ENCODE results near the gene CFAP161.

Gene CFAP161, protein sequence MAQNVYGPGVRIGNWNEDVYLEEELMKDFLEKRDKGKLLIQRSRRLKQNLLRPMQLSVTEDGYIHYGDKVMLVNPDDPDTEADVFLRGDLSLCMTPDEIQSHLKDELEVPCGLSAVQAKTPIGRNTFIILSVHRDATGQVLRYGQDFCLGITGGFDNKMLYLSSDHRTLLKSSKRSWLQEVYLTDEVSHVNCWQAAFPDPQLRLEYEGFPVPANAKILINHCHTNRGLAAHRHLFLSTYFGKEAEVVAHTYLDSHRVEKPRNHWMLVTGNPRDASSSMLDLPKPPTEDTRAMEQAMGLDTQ
- total RNA-seq: 0 to 0.48 reads per million in 2 experiments

DNA sequence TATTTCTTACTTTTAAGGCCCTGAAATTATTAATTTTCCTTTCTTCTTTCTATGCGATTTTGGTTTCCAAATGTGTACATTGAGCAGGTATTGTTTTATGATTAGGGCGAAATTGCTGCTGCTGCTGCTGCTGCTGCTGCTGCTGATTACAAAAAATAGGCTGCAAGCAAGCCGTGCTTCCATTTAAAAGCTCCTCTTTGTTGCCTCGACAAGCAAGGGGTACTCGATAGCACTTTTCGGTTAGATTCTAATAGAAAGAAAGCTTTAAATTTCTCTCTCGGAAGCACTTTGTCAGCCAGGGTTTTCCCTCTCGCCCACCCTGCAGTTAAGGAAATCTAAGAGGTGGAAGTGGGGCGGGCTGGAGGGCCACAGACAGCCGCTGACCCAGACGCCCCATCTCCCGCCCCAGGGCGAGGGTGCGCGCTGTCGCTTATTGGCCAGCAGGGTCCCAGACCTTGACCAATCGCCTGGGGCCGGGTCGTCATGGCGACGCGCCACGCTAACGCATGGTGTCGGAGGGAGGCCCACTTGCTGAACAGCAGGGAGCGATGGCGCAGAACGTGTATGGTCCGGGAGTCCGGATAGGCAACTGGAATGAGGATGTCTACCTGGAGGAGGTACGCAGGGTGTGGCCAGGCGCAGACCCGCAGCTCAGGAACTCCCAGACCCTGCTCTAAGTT lies at the start of gene CFAP161:
Gene CFAP161 (plus strand): TSS at position 489 of the 680 bp plus-strand sequence. CDS start 60 bp downstream, at position 549.
- DNase-seq (ENCODE audit: low read depth): no peak

DNA sequence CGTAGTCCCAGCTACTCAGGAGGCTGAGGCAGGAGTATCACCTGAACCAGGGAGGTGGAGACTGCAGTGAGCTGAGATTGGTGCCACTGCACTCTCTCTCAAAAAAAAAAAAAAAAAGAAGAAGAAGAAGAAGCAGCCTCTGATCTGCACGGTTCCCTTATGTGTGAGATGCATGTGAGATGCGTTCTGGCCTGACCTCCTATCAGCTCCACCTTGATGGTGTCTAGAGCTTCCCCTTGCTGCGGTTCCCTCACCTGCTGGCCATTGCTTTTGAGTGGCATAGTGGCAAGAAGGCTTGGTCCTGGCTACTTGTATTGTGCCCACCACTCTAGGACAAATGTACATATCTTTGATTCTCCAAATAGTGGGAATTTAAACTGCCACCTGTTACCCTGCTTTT lies 49.4 kb upstream of the CFAP161 start:
- DNase-seq (ENCODE audit: low read depth): no peak

DNA sequence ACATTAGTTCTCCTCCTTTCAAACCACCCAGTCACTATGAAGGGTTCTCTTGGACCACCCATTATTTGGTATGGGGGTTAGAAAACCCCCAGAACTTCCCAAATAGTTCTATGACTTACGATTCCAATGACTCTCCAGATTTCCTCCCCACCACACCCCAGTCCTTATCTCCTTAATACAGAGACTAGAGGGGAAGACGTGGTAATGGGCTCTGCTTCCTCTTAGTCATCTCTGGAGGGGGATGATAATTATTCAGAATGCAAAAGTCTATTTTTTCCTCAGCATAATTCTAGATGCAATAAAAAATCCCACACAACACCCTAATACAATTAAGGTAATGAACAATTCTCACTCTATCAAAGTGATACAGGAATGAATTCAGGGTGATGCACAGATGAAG lies 48.9 kb upstream of the CFAP161 start:
- no peak for DNase-seq (ENCODE audit: low read depth)

DNA sequence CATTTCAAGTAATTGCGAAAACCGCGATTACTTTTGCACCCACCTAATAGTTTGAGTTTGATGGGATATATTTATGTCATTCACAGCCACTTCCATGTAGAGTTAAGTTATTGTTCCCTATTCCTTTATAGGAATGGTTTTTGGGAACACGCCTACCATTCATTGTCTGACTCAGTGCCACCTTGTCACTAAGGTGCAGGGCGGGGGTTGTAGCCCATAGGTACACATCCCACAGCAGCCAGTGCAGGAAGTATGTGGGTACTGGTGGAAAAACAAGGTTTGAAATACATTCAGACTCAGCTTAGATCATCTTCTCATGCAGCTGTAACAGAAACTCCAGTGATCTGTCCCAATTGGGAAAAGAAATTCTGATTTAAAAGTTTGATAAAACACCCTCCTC lies 48.2 kb upstream of the CFAP161 start:
- no peak for DNase-seq (ENCODE audit: low read depth)

DNA sequence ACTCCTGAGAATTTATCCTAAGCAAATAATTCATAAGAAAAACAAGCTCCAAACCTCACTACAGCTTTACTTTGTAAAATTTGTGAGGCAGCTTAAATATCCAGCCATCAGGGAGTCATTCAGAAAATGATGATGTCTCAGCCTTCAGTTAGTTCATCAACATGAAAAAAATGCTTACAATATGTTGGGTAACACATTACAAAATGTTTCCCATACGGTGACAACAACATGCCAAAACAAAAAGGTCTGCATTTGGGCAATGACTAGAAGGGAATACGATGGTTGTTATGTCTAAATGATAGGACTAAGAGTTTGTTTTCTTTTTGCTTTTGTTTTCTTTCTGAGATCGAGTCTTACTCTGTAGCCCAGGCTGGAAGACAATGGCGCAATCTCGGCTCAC lies 47.0 kb upstream of the CFAP161 start:
- no peak for DNase-seq (ENCODE audit: low read depth)

DNA sequence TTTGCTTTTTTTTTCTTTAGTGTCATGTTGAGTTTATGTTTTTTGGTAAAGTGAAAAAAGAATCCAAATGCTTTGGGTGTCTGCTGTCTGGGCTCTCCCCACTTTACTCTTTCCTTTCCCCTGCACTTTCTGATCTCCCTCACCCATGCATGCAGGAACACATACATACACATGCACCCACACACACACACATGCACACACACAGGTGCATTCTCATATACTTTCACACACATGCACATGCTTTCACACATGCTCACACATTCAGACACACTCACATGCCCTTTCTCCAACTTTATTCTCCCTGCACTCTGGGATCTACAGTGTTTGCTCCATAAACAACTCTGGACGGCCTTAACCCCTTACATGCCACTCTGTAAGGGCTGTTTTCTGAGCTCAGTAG lies 46.4 kb upstream of the CFAP161 start:
- DNase-seq (ENCODE audit: low read depth): no peak

DNA sequence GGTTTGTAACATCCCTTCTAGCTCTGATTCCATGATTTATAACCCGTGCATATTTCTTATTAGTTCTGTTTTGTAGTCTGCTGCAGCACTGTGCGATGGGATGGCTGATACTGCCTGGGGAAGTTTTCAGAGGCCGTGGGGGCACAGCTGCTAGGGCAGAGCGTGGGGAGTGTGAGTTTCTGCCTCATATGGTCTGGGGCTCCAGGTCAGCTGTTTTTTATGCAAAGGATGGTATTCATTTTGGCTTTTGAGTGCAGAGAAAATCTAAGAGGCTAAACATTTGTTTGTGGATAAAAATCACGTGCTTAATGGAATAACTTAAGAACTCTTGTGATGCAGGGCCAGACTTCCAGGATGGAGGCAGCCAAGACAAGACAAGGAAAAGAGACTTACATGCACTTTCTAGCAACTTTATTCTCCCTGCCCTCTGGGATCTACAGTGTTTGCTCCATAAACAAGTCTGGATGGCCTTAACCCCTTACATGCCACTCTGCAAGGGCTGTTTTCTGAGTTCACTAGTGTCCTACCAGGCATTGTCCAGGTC lies 45.5 kb upstream of the CFAP161 start:
- DNase-seq (ENCODE audit: low read depth): no peak

DNA sequence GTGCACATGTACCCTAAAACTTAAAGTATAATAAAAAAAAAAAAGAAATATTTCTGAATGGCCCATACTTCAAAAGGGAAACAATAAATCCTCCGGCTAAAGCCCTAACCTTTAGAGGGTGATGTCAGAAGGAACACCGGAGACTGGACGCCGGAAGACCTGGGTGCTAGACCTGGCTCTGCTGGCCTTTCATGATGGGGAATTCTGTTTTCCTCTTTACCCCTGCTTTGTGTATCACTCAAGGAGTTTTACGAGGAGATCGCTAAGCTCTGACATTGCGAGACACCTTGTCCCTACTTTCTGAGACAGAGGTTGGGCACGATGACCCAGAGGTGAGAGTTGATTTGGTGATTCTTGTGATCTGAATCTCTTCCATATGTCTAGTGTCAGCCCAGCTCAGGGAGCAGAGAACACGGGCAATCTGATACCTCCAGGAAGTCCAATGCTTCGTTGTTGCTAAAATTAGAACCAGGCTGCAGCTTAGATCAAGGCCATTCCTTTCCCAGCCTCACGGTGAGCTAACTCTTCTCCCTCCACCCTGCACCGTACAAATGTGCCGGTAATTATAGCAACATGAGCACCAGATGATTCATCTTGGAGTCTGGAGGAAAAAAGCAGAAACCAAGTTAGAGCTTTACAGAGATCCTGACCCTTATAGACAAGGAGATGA lies 42.0 kb upstream of the CFAP161 start:
- DNase-seq (ENCODE audit: low read depth): no peak

DNA sequence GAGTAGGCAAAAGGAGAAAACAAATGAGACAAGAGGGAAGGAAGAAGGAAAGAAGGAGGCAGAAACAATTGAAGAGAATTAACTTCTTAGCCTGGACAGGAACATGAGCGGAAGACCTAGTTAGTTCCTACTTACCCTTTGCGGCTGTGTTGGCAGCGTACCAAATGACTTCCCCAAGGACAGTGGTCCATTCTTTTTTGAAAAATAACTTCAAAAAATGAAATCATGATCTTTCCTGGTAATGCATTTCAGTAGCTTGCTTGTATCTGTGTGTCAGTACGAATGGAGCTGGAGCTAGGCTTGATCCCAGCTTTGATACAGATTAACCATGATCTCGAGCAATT lies 41.5 kb upstream of the CFAP161 start:
- DNase-seq (ENCODE audit: low read depth): no peak

DNA sequence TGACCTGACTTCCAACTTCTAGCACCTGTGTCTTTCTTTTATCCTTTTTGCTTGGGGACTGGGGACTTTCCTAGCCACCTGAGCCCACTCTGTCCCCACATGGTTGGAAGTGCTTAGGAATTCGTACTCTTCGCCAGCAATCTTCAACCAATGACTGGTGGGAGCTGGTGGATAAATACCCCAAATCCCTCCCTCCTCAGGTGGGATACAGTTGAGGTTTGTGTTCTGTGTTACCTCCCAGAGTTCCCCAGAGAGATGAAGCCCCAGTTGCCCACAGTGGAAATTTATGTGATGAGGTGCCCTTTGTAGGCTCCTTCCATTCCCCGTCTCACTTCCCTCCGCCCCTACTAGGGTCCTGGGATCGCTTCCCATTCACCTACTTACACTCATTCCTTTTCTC lies 40.1 kb upstream of the CFAP161 start:
- no peak for DNase-seq (ENCODE audit: low read depth)

DNA sequence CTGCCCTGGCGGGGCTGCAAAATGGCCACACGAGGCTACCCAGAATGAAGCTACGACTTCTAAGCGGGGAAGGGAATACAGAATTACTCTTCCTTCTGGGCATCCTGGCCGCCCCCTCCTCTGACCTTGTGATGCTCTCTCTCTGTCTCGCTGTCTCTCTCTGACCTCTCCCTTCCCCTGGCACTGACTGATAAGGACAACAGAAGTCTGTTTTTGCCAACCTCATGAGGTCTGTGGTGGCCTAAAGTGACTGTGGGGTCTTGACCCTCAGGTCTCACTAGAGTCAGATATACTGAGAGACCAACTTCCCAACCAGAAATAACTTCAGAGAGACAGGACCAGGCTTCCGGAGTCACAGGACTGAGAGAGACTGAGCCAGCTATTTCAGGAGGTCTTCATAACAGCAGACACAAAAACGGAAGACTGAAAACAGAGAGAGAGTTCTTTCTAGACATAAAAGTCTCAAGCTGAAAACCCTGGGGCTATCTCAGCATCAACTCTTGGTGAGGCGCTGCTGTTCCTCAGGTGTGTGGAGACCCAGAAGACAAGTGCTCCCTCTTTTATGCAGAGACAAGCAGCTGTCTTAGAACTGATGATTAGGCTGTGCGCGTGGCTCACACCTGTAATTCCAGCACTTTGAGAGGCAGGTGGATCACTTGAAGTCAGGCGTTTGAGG lies 38.2 kb upstream of the CFAP161 start:
- no peak for DNase-seq (ENCODE audit: low read depth)

DNA sequence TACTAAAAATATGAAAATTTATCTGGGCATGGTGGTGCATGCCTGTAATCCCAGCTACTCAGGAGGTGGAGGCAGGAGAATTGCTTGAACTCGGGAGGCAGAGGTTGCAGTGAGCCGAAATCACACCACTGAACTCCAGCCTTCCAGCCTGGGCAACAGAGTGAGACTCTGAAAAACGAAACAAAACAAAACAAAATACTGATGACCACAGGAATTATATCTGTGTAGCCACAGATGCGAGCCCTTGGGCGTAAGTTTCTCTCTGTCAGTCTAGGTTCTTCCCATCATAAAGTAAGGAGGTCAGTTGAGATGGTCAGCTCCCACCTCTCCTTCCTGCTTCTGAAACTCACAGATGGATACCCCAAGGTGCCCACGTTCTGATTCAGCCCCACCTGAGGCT lies 37.7 kb upstream of the CFAP161 start:
- DNase-seq (ENCODE audit: low read depth): no peak

DNA sequence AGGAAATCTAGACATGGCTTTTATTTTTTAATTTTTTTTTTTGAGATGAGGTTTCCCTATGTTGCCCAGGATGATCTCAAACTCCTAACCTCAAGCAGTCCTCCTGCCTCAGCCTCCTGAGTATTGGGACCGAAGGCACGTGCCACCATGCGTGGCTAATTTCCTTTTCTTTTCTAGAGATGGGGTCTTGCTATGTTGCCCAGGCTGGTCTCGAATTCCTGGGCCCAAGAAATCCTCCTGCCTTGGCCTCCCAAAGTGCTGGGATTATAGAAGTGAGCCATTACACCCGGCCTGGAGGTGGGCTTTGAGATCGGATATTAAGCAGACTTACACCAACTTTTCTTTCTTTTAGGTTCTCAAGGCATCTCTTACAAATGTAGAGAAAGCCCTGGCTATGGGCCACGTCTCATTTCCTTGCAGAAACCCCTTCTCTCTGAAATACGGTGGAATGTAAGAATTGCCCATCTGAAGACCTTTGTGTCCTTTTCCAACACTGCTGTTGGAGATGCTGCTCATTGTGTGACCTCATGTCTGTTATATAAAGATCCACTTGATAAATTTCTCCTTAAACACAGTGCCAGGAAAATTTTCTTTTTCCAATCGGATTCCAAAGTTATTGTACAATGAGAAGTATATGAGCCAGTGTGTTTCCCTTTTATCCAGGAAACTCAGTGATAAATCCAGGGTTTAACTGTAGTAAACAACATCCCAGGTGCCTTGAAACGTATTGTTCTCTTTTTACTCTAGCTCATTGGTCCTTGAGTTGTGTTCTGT lies 36.8 kb upstream of the CFAP161 start:
- DNase-seq (ENCODE audit: low read depth): no peak

DNA sequence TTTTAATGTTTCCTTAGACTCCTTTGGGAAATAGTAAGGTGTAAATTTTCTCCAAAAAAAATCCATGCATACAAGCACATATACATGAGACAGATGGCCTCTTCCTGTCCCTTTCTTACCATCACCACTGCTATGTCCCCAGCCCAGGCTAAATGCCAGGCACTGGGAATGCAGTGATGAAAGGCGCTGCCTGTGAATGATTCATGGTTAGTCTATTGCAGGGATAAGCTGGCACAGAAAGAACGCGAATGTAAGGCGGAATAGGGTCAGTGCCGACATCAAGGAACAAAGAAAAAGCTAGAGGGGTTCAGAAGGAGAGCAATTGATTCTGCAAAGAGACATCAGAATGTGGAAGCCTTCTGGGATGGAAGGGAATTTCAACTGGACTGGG lies 36.2 kb upstream of the CFAP161 start:
- DNase-seq (ENCODE audit: low read depth): no peak

DNA sequence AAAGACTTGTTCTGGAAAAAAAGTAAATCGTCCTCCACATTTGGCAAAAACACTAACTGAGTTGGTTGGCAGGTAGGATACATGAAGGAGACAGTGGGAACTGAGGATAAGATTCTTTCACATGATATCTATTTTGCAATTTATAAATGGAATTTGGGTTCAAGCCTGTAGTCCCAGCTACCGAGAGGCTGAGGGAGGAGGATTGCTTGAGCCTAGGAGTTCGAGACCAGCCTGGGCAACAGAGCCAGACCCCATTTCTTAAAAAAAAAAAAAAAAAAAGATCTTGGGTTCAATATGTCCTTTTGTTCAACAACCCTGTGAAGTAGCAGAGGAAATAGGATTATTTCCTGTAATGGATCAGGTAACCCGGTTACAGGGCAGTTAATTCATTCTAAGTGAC lies 35.7 kb upstream of the CFAP161 start:
- no peak for DNase-seq (ENCODE audit: low read depth)

DNA sequence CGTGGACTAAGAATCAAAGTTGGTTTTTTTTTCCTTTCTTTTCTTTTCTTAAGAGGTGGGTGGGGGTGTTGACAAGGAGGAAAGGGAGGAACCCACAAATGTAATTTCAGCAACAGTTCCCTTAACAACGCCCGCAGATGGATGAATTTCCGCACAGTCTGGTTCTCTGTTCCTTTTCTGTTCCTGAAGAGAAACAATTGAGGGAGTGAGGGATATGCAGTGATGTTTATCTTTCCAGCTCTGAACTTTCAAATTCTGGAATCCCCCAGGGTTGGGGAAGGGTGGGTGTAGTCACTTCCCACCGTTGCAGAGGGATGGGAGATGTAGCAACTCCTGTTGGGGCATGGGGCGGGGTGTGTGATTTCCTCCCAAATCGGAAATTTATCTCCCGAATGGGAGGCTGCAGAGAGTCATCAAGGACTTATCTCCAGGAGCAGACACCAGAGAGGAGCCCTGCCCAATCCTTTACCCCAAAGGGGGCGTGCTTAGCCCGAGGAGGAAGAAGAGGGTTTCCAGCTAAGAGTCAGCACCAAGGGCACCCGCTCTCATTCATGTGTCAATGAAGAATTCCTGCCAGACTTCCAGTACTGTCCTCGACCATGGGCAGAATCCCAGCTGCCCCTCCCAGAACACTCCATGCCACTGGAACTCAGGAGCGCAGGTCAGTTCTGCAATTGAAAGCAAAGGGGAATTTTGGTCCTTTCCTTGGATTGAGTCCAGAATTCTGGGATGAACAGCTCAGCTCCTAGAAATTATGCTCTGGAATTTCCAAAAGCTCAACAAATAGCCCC lies 35.0 kb upstream of the CFAP161 start:
- DNase-seq (ENCODE audit: low read depth): no peak

DNA sequence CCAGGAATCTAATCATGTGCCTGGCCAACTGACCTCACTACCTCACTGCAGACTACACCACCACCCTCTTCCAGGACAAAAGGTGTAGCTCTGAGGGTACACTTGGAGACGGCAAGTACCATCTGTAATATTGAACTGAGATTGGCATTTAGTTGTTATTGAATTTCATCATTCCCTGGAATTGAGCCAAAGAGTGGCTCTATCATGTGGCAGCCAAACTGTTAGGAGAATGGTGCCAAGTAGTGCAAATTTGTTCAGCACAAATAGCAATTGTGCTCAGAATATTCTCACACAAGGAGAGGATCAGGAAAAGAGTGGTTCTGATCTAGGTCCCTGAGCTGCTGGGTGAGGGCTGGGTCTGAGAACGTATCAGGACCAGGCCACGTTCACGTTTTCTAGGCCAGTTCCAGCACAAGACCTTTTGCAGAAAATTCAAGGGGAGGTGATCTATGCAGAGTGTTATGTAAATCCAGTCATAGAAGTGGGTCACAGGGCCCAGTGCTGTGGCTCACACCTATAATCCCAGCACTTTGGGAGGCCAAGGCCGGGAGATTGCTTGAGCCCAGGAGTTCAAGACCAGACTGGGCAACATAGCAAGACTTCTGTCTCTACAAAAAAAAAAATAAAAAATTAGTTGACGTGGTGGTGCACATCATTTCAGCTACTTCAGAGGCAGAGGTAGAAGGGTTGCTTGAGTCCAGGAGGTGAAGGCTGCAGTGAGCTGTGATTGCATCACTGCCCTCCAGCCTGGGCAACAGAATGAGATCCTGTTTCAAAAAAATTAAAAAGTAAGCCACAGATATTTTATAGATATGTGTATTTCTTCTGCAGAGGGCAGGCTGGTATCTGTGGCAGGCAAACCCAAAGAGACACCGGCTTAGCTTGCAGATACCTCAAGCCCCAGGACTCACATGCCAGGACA lies 31.9 kb upstream of the CFAP161 start:
- no peak for DNase-seq (ENCODE audit: low read depth)

DNA sequence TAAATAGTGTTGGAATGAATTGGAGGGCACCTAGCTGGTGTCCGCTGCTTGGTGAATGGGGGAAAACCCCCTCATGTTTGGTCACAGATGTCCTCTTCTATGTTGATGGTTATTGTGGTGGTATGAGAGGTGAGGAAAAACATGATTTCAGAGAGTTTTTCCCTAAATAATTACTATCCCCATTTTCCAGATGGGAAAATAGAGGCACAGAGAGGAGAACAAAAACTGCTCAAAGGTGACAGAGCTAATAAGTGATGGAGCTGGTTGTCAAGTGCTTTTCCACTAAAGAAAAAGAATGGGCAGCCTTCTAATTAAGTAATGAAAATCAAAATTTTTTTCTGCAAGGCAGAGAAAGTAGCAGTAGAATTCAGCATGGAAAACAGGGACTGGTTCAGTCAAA lies 30.2 kb upstream of the CFAP161 start:
- DNase-seq (ENCODE audit: low read depth): no peak

DNA sequence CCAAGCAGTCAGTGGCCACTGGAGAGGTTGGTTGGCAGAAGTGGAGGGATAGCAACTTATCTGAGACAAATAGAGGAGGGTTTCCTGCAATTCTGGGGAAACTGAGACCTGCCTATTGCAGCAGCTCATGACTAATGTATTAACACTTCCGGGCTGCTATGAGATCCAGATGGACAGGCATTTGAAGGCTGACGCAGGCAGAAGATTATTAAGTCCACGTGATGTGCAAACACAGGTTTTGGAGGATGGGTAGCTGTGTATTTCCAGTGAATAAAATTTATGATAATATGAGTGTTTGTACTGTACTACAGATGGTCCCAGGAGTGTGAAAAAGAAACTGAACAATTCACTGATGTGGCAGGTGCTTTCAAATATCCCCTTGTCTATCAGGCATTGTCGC lies 28.5 kb upstream of the CFAP161 start:
- DNase-seq (ENCODE audit: low read depth): no peak

DNA sequence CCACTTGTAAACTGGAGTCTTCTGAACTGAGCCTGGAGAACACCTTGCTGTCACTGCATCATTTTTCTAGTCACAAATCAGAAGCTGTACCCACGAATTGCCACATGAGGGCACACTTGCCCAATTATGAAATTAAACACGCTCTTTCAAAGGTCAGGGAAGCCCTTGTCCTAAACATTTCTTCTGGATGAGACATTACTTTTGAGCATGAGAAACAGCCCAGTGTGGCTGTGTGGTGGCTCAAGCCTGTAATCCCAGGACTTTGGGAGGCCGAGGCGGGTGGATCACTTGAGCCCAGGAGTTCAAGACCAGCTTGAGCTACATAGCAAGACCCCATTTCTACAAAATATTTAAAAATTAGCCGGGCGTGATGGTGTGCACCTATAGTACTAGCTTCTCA lies 27.5 kb upstream of the CFAP161 start:
- DNase-seq (ENCODE audit: low read depth): no peak

Data from T follicular helper cell (primary cell).